ENCODE data around the gene RMDN2.

RMDN2 gene, protein sequence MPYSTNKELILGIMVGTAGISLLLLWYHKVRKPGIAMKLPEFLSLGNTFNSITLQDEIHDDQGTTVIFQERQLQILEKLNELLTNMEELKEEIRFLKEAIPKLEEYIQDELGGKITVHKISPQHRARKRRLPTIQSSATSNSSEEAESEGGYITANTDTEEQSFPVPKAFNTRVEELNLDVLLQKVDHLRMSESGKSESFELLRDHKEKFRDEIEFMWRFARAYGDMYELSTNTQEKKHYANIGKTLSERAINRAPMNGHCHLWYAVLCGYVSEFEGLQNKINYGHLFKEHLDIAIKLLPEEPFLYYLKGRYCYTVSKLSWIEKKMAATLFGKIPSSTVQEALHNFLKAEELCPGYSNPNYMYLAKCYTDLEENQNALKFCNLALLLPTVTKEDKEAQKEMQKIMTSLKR

DNA sequence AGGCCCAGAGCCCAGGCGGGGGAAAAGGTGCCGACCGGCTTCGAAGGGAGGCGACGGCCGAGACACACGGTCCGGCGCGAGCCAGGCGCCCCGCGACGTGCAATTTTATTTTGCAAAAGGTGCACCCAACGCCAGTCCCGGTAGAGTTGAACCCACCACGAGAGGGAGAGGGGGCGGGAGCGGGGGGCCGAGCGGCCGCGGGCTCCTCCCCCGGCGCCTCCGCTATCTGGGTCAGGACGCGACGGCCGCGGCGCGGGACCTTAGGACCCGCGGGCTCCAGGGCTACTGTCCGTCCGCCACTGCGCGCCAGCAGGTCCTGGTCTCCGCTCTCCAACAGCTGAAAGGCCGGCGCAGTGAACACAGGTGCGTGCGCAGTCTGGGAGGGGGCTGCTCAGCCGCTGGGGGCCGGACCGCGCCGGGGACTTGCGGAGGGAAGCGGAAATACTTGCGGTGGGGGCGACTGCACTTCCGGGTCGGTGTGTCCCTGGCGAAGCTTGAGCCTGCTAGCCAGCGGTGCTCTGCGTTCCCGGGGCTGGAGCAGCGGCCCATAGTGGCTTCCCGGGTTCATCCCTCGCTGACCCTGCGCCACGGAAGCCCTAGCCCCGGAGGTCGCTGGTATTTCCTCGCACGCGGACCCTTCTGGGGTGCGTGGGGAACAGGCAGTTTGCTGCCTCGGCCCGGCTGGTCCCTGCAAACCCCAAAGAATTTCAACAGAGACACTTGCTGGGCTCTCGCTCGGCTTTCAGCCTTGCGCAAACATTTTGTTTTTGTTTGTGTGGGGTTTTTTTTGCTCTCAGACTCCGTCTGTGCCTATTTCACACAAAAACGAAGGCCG, at the start of gene RMDN2:
Gene RMDN2, plus strand, starts transcription at position 225 of the 835 bp plus-strand sequence. CDS start 3,991 bp downstream, outside the sequence.
- DNase-seq, result peak; percentile 55 to 72

DNA sequence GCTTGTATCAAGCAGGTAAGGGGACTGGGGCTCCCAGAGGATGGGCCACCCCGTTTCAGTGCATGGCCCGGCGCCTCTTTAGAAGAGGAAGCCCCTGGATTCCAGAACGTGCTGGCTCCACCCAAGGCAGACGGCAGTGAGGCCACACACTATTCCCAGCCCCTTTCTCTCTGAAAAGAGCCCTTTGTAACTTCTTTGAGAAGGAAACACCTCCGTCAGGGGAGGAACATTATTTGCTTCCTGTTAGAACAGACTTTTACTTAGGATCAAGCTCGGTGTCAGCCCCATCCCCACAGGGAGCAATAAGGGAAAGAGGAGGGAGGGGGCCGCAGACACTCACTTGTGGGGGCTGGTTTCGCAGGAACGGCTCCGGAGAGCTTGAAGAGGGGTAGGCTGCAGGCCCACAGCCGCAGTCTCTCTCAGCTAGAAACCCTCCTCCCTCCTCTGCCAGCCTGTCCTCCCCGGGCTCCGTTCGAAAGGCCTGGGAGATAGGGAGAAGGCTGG, 49.6 kb upstream of the RMDN2 start:
- no peak for DNase-seq

DNA sequence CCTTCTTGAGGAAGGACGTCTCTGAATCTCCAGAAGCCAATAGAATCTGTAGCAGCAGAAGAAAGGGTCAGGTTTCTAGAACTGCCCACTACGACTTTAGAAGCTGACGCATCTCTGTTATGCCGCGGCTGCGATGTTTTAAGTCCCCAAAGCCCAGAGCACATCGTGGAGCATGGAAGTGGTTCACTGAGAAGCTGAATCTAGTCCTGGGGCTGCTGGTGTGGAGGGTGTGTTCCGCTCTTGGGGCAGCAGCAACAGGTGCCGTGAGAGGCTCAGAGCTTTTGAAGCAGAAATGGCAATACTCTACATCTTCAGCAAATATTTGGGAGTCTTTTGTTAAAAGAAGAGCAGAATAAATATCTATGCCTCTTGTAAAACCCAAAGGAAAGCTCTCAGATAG, 48.9 kb upstream of the RMDN2 start:
- no peak for DNase-seq

DNA sequence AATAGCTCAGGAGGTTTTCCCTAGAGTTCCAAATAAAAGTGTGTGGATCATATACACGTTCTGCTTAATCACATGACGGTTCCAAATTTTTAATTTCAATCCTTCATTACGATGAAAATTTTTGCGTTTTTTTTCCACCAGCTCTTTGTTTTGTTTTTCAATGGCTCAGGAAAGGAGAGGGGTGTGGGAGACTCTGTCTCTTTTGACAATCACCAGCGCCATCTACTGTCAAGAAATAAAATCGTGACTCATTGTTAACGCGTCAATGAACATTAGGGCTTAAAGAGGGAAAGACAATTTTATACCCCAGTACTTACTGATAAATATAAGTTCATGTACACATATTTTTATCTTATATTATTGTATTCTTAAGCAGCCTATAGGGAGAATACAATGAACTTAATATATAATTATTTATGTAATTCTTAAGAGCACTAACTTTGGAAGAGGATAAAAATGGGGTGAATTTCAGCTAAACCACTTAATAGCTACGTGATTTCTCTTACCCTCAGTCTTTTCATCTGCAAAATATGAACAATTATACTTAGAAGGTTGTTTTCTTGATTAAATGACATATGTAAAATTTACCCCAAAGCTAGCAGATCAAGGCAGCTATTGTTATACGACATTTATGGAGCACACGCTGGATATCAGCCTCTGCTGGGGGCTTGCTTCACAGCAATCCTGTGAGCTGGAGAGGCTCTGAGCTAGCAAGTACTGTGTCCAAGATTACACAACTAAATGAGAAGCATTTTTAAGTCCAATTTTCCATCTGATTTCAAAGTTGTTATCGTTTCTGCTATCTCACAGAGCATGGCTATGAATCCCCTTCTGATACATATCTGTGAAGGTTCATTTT, 47.4 kb upstream of the RMDN2 start:
- DNase-seq, result peak in 1 of 2 donors; percentile 62

DNA sequence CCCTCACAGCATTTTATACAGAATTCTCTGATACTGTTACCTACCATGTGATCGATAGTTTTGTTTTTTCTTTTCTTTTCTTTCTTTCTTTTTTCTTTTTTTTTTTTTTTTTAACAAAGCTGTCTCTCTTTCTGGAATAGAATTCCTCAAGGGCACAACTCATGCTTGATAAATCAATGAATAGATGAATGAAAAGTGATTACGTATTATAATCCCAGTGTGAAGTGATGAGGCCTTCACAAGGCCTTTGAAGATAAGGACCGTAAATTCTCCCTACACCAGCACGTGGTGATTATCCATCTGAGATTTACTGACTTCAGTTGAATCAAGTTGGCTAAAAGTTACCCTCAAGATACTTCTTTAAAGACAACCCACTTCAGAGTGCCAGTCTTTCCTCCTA, 46.6 kb upstream of the RMDN2 start:
- DNase-seq, result no peak

DNA sequence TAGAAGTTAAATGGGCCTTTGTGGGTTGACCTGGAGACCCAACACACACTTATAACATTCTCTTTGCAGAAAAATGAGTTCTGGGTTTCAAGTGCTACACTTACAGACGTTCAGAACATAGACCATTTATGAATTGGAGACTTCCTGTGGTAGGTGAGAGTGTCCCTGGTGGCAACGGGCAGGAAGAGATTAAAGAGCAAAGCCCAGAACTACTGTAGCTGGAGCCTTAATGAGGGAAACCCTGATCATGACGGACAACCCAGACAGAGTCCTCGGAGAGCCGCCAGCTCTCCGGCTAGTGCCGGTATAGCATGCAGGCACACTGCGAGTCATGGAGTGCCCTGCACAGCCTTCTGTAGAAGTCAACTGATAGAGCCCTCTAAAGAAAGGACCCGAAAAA, 44.5 kb upstream of the RMDN2 start:
- DNase-seq, result peak in 1 of 2 donors; percentile 13

DNA sequence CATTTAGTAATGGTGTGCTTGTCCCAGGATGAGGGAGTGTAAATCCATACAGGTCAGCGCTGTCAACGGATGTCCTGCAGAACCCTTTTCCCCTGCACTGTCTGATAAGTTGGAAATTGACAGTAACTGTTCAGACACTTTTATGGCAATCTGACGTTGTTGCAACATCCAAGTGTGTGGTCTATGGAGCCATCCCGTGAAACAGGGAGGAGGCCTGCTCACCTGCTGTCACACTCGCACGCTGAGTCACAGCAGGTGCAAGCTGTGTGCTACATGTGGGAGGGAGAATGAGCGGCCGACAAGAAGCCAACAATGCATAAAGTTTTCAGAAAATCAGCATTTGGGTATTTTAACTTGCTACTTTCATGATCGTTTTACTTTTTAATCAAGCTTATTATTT, 43.7 kb upstream of the RMDN2 start:
- DNase-seq, result no peak

DNA sequence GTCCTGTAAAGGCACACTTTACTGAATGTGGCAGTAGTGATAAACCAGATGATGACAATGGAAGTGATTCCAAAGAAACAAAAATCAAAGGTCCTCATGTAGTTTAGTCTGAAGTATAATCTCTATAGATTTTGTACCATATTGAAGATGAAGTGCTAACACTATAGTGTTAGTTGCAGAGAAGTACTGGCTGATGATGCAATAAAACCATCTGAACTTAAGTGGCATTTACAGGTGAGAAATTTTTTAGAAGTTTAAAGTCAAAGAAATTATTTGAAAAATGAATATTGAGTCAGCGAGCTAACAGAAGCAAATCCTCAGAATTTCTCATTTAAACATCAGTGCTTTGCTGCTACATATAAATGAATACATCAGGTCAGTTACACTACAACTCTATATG, 43.1 kb upstream of the RMDN2 start:
- DNase-seq, result no peak

DNA sequence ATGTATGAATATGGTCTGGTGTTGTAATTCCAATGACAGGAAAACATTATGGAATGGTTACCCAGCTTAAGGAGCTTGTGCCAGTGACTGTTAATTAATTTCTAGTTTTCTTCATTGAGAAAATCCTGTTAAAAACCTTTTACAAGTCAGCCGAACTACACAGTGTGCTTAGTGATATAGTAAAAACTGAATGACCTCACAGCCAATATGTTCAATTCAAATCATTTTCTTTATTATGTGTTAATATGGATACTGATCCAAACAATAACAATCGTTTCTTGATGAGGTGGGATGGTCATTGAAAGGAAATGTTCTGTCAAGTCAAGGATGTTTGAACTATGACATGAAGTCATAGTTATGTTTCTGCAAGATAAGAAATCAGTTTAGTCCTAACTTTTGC, 41.6 kb upstream of the RMDN2 start:
- no peak for DNase-seq

DNA sequence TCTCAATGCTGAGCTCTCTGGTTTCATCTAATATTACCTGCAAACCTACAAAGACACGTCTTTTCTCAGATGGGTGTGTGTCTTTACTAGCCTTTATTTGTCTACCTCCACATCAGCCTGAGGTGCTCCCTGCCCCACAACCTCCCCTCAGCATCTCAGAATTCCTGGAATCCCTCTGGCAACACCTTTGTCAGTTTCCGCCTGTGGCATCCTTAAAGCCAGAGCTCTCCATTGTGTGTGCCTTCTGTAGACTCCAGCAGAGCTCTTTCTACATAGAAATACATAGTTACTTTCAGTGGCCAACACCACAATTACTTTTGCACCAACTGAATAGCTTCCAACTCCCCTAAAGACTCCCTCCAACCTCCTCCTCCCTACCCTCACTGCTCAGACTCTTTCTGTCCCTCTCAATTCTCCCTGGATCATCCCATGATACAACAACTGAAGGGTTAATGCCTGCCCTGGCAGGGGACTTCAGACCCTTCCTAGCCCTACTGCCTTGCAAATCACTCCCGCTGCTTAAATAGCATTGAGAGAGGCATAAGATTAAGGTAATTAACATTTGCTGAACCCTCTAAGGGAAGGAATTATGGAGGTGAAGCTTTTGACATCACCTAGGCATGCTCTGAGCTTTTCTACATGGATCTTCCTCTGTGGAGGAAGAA, 39.6 kb upstream of the RMDN2 start:
- no peak for DNase-seq

DNA sequence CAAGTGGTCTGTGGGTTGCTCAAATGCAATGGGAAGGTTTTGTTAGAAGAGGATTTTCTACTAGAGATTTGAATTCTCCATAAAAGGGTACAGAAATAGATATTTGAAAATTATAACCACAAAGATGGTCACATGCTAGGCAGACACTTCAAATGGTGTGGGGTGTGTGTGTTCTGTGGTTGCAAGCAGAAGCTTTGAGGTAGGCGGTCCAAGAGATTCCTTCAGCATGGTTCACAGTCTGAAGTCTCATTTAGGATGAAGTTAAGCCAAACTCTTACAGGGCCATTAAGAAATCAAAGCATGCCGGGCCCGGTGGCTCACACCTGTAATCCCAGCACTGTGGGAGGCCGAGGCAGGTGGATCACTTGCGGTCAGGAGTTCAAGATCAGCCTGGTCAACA, 38.3 kb upstream of the RMDN2 start:
- no peak for DNase-seq

DNA sequence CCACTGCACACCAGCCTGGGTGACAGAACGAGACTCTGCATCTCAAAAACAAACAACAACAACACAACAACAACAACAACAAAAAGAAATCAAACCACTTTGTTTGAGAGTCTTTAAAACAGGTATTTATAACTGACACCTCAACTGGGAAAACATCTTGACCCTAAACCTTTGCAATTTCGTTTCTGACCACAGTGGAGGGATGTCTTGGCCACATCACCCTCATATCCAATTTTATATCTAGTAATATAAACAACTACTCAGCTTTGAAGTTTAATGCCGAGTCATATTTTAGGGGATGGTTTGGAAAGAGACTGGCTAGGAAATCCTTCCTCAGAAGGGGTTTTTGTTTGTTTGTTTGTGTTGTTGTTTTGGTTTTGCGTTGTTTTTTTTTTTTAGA, 37.8 kb upstream of the RMDN2 start:
- no peak for DNase-seq

DNA sequence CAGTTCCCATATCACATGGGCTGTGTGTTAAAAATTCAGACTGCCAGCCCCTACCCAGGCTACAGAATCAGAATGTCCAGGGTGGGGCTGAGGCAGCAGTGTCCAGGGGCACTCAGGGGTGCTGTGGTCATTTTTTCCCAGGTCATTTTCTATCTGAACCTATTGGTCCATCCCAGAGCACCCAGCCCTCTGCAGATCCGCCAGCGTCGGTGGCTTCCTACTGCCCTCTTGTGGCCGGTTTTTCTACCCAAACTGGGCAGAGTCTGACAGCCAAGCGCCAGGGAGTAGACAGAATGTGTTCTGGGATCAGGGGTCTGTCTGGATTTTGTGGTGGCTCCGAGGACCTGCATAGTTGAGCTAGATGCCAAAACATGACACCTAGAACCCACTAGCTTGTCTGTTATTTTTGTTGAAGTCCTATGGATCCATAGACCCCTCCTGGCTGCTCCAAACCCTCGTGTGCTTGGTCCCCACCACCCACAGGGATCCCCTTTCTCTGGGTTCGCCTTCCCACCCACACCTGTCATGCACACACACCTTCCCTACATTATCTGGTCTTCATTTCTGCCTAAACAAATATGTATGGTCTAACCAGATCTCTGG, 34.1 kb upstream of the RMDN2 start:
- DNase-seq, result peak; percentile 41 to 42

DNA sequence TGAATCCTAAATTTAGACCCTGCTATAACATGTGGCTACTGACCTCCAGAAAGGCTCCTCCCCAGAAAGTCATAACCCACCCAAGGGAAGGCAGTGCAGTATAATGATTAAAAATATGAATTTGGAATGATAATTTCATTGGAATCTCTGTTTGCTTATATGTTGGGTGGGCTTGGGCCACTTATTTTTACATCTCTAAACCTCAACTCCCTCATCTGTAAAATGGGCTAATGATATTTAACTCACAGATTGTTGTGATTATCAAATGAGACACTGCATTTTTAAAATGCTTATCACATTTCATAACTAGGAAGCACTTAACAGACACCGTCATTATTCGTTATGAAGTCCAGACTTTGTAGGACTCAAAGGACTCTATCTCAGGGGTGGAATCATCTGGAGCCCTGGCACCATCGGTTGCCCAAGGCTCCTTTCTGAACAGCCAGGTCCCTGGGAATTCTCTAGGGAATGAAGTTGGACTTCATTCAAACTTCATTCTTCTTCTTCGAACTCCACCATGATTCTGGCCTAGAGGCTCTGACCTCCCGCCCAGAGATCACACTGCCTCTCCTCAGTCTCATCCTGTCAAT, 33.1 kb upstream of the RMDN2 start:
- no peak for DNase-seq

DNA sequence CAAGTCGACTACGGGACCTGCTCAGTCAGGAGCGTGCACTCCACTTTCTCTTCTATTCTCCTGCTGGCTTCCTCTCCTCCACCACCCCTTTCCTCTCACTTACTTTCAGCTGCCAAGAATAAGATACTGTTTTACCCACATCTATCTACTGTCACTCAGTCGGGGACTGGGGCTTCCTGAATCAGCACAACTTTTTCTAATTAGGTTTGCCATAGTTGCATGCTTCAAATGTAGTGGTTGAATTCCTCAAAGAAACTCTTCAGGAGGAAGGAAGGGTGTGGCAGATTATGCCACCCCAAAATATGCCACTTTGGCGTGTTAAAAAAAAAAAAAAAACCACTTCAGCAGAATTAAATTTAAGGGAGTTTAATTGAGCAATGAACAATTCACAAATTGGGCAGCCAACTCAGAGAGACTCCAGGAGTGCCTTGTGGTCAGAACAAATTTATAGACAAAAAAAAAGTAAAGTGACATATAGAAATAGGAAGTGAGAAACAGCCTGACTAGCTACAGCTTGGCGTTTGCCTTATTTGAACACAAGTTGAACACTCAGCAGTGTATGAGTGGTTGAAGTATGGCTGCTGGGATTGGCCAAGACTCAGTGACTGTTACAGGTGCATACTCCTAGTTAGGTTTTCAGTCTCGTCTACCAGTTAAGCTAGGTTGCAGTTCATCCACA, 32.5 kb upstream of the RMDN2 start:
- DNase-seq, result peak in 1 of 2 donors; percentile 68

DNA sequence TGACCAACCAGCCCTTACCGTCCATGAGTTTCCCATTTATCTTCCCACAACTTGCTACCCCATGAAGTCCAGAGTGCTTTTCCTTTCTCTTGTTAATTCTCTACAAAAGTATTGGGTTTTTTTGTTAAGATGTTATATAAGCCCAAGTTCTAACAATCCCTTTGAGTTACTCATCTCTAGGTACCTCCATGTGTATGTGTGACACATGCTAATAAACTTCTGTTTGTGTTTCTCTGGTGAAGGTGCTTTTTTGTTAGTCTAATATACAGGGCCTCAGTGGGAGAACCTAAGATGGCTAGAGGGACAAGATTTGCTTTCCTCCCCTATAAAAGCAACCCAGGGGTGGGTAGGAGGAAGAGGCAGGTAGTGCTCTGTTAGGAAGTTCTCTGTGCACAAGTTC, 31.8 kb upstream of the RMDN2 start:
- no peak for DNase-seq

DNA sequence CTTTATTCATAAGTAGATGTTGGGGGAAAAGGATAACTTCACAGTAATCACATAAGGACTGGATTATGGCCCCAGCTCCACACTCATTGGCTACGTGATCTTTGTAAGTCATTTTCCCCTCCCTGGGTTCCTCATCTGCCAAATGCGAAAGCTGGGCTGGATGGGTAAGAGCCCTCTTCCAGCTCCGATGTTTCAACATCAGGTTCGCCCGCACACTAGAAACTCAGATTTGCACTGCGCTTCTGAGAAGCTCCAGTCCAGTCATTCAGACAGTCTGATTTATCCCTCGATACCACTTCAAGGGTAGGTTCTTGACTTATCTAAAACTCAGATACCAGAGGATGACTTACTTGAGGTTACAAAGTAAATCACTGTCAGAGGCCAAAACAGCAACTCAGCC, 31.0 kb upstream of the RMDN2 start:
- no peak for DNase-seq

DNA sequence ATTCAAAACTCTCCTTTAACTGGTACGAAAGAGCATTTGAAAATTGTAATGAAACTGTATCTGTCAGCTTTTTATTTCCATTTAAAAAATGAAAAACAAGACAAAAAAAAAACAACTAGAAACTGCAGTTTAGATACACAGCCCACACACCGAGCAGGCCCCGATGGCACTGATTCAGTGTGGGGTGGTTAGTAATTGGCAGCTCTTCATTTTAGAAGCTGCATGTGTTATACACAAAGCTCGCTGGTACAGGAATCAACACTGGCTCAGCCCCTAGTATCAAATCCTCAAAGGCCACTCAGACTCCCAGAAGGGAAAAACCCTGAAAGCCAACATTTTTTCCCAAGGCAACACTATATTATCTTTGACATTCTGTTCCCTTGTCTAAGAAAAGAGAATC, 30.5 kb upstream of the RMDN2 start:
- DNase-seq, result no peak

DNA sequence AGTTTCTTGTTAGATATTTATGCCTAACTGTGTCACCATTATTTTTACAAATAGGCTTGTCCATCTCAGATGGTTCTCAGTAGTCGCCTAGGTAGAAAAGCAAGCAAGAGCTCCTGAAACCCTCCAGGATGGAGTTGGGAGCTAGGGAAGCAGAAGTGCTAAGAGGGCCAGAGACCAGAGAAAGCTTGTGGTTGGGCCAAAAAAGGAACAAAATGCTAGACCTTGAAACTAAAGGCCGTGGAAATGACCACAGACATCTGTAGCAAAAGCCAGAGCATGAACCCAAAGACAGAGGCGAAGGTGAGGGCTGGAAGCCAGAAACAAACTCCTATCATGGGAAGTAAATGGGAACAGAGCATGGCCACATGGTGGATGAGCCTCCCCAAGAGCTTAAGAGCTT, 29.9 kb upstream of the RMDN2 start:
- no peak for DNase-seq

DNA sequence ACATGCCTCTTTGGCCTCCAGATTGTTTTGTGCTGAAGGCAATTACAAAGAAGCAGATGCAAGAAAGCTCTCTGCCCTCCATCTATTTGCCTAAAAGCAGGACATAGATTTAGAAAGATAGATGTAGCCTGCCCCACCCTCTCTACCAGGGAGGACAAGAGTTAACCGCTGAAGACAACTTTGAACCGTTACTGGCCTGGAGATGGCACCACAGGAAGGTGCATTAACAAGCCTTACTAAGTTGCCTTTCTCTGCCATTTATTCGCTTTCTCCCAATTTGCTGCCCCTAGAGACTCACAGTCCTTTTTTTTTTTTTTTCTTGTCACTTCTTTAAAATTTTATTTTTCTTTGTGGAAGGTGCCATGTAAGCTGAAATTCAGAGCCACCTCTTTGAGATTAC, 28.8 kb upstream of the RMDN2 start:
- DNase-seq, result no peak

DNA sequence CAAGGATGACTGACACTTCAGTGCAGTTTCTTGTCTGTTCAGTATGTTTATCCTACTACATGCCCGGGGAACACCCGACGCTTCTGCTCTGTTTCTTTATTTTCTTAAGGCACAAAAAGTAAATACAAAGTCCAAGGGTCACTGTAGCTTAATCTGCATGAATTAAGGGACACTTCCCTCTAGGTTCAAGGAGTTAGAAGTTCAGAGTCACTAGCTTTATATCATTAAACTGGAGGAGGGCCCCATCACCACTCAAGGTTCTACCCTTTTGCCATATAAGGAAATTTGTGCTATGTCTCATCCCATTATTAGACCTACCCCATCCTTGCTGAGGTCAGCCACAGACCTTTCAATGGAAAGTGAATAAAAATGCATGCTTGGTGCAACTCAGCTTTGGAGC, 27.6 kb upstream of the RMDN2 start:
- DNase-seq, result no peak

Measured in bone marrow (tissue), 2 donors.